NCI-H82 treated with DMSO at 0.1 percent for 48 hours (cell line): ENCODE data around the gene SEC22C.

ENCODE experiments used
- DNase-seq: peaks from one replicate; lab custom pipeline; 2025; ENCODE audit not compliant: unreplicated experiment; lab: John Stamatoyannopoulos, UW

Gene SEC22C

GRCh38 chr3:42537350-42537749, 44.4 kb downstream of the SEC22C start:
- DNase-seq = no peak

GRCh38 chr3:42535981-42536784, 45.6 kb downstream of the SEC22C start:
- peak; percentile 2 for DNase-seq

GRCh38 chr3:42533161-42533897, 48.4 kb downstream of the SEC22C start:
- peak; percentile 6 for DNase-seq

GRCh38 chr3:42532229-42532628, 49.5 kb downstream of the SEC22C start:
- DNase-seq = no peak

GRCh38 chr3:42531470-42531869, 50.3 kb downstream of the SEC22C start:
- DNase-seq = no peak

GRCh38 chr3:42530073-42530472, 51.7 kb downstream of the SEC22C start:
- no peak for DNase-seq

GRCh38 chr3:42529468-42529867, 52.3 kb downstream of the SEC22C start:
- no peak for DNase-seq

GRCh38 chr3:42527368-42527917, 54.3 kb downstream of the SEC22C start:
- no peak for DNase-seq

- DNase-seq = no peak
Measured at GRCh38 chr3:42526616-42527367, 55.0 kb downstream of the SEC22C start.

- DNase-seq = no peak
Measured at GRCh38 chr3:42525736-42526345, 55.9 kb downstream of the SEC22C start.

GRCh38 chr3:42525212-42525611, 56.6 kb downstream of the SEC22C start:
- DNase-seq = no peak

GRCh38 chr3:42524751-42525150, 57.0 kb downstream of the SEC22C start:
- no peak for DNase-seq

GRCh38 chr3:42520906-42521305, 60.9 kb downstream of the SEC22C start:
- no peak for DNase-seq

GRCh38 chr3:42520336-42520735, 61.4 kb downstream of the SEC22C start:
- DNase-seq = no peak

- DNase-seq = no peak
Measured at GRCh38 chr3:42519568-42519962, 62.2 kb downstream of the SEC22C start.

- DNase-seq = no peak
Measured at GRCh38 chr3:42518800-42519567, 62.8 kb downstream of the SEC22C start.

- no peak for DNase-seq
Measured at GRCh38 chr3:42517117-42517516, 64.7 kb downstream of the SEC22C start.

GRCh38 chr3:42516443-42516842, 65.3 kb downstream of the SEC22C start:
- no peak for DNase-seq

- DNase-seq = no peak
Measured at GRCh38 chr3:42515976-42516375, 65.8 kb downstream of the SEC22C start.

GRCh38 chr3:42515391-42515916, 66.3 kb downstream of the SEC22C start:
- DNase-seq = no peak
